NOMO-1 treated with dmso at 0.1 percent for 144 hours (cell line): ENCODE results near the gene MRTFB.
A peak's percentile ranks its signal among the peaks of the same experiment; 100 is the strongest.
"Not testable (repeated sequence)": the region's sequence is repeated elsewhere in the genome, so short reads cannot be mapped to it uniquely, and the experiment has no call there.

Source experiments
- DNase-seq: peaks from one replicate; lab custom pipeline; 2025; ENCODE audit not compliant: unreplicated experiment; lab: John Stamatoyannopoulos, UW

Gene MRTFB, protein sequence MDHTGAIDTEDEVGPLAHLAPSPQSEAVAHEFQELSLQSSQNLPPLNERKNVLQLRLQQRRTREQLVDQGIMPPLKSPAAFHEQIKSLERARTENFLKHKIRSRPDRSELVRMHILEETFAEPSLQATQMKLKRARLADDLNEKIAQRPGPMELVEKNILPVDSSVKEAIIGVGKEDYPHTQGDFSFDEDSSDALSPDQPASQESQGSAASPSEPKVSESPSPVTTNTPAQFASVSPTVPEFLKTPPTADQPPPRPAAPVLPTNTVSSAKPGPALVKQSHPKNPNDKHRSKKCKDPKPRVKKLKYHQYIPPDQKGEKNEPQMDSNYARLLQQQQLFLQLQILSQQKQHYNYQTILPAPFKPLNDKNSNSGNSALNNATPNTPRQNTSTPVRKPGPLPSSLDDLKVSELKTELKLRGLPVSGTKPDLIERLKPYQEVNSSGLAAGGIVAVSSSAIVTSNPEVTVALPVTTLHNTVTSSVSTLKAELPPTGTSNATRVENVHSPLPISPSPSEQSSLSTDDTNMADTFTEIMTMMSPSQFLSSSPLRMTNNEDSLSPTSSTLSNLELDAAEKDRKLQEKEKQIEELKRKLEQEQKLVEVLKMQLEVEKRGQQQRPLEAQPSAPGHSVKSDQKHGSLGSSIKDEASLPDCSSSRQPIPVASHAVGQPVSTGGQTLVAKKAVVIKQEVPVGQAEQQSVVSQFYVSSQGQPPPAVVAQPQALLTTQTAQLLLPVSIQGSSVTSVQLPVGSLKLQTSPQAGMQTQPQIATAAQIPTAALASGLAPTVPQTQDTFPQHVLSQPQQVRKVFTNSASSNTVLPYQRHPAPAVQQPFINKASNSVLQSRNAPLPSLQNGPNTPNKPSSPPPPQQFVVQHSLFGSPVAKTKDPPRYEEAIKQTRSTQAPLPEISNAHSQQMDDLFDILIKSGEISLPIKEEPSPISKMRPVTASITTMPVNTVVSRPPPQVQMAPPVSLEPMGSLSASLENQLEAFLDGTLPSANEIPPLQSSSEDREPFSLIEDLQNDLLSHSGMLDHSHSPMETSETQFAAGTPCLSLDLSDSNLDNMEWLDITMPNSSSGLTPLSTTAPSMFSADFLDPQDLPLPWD

GRCh38 chr16:14070877-14071575, at the start of gene MRTFB:
TSS of gene MRTFB (plus strand) at chr16:14071319. CDS start at chr16:14140607, 69,288 bp downstream.
- DNase-seq = peak; percentile 57

GRCh38 chr16:14023526-14023925, 47.6 kb upstream of the MRTFB start:
- DNase-seq = not testable (repeated sequence)

- peak; percentile 24 for DNase-seq
Measured at GRCh38 chr16:14024283-14024682, 46.8 kb upstream of the MRTFB start.

- DNase-seq = no peak
Measured at GRCh38 chr16:14026572-14027285, 44.4 kb upstream of the MRTFB start.

DNA sequence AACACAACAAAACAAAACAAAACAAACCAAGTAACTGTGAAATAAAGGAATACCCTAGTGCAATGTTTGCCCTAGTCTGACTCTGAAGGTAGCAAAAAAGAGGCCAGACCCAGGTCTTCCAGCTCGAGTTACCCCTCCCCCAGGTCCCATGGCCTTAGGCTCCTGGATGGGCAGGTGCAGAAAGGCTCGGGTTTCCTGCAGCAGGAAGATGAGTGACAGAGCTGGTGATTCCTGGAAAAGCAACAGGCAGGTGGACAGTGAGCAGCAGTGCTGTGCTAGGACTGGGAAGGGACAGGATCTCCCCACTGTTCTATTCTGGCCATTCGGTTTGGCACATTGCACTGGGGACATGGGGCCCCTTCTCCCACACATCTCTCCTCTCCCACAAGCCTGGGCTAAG, 42.9 kb upstream of the MRTFB start:
- DNase-seq = no peak

DNA sequence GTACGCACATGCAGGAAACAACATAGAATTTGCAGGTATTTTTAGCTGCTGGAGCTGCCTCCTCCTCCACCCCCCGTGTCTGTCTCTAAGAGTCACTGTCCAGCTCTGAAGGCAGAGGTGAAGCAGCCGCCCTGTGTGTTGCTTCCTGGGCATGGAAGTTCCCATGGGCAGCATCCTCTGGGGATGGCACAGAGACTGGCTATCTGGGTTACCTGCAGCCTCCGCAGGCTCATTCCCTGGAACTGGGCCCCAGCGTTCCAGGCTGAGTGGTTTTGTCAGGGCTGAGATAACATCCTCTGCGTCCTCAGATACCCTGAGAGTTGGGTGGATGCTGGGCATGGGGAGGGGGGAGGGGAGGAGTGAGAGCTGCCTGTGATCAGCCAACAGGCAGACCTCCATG, 41.5 kb upstream of the MRTFB start:
- no peak for DNase-seq

- no peak for DNase-seq
Measured at GRCh38 chr16:14035092-14035491, 36.0 kb upstream of the MRTFB start.

DNA sequence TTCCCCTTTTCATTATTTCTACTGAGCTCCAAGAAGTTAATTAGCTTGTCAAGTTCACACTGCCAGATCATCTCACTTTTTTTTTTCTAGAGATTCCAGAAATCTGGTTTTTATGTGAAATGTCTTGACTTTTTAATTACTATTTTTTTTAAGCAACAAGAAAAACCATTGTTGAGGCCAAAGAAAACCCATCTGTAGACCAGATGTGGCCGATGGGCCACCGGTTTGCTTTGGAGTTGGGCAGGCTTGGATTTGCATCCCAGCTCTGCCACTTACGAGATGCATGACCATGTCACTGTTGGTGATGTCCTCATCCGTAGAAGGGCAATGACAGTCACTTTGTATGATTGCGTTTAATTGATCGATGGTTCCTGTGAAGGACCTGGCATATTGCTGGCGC, 34.2 kb upstream of the MRTFB start:
- DNase-seq = no peak

GRCh38 chr16:14037960-14038359, 33.2 kb upstream of the MRTFB start:
- DNase-seq = no peak

GRCh38 chr16:14041164-14041563, 30.0 kb upstream of the MRTFB start:
- no peak for DNase-seq

- DNase-seq = no peak
Measured at GRCh38 chr16:14042706-14043105, 28.4 kb upstream of the MRTFB start.

DNA sequence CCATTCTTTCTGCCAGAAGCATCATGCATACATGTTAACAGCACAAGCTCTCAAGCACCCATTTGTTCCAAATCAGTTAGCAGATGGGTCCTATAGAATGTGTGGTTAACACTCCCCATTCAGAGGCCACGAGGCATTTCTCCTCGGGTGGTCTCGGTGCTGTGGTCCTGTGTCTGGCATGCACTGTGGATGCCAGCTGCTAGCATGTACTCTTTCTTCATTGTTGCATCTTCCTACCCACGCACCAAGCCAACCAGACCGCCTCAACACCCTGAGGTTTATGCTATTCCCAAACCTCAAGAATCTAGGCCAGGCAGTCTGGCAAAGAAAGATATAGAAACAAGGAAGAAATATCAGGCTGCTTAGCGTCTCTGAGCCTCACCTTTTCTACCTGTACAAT, 27.8 kb upstream of the MRTFB start:
- no peak for DNase-seq

DNA sequence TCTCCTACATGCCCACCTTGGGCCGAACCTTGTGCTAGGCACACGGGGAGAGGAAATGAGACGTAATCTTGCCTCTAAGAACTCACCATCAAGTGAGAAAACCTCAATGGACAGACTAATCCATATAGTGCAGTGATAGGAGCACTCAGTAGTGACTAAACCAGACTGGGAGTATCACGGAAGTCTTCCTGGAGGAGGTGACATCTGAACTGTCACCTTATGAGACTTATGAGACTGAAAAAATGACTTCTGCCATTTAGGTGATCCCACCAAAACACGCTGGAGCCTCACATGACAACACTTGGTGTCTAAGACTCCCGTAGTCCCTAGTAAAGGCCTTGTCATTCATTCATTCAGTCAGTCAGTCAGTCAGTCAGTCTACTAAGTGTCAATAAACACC, 27.3 kb upstream of the MRTFB start:
- no peak for DNase-seq

- not testable (repeated sequence) for DNase-seq
Measured at GRCh38 chr16:14047121-14047859, 23.8 kb upstream of the MRTFB start.

GRCh38 chr16:14050291-14051027, 20.7 kb upstream of the MRTFB start:
- DNase-seq = no peak

- DNase-seq = no peak
Measured at GRCh38 chr16:14051103-14051729, 19.9 kb upstream of the MRTFB start.

- DNase-seq = no peak
Measured at GRCh38 chr16:14056970-14057369, 14.1 kb upstream of the MRTFB start.

DNA sequence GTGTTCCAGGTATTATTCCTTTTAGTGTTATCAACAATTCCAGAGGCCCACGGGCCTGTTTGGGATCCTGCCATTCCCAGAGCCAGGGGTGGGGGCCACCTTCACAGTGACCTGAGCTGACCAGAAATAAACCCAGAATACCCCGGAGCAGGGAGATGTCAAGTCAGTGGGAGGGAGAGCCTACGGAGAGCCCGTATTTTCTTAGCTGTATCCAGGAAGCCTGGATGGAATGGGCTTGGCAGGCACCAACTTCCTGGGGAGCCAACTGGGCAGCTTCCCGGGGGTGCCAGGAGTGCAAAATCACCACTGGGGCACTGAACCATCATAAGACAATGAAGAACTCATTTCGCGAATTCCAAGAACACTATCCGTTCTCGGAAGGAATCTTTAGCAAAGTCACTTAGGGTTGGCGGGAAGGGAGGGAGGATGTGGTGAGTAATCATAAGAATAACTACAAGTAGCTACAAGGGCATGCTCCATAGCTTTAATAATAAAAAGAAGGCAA, 13.2 kb upstream of the MRTFB start:
- DNase-seq = no peak
